Measurements from ENCODE around the gene NUS1. TPM values are rescaled to one million over a fixed set of nuclear protein-coding genes. Genes with fewer than 3 reads are reported as not detected.
"Not testable (repeated sequence)": the region's sequence is repeated elsewhere in the genome, so short reads cannot be mapped to it uniquely, and the experiment has no call there.

Gene NUS1
- total RNA-seq, 4 donors from 2014 or later: 18.4 to 37.1 (median 23.0) TPM

- no peak for ATAC-seq (ENCODE audit: low FRiP score)
- TF ChIP-seq CTCF (IDR thresholded peaks at IDR 0.05): no peak
- DNase-seq (ENCODE audit: low spot score): no peak
Observed at GRCh38 chr6:117681162-117681741, 6.0 kb downstream of the NUS1 start.

DNA sequence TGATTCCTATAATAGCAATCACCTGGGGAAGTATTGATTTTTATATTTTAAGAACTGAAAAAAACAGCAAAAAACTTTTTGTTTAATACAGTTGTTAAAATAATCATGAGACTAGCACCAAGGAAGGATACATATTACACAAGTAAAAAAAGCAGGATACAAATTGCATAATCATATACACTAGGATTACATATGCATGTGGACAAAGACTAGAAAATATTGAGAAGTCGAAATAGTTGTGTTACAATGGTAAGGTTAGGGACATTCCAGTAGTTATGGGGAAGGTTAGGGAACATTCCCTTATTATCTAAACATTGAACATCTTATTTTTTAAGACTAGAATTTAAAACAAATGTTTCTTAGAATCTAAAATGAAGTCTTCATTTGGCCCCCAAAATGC lies 9.5 kb downstream of the NUS1 start:
- DNase-seq (ENCODE audit: low spot score) (no peak), ATAC-seq (ENCODE audit: low FRiP score) (no peak)
- TF ChIP-seq CTCF (IDR thresholded peaks at IDR 0.05): no peak

DNA sequence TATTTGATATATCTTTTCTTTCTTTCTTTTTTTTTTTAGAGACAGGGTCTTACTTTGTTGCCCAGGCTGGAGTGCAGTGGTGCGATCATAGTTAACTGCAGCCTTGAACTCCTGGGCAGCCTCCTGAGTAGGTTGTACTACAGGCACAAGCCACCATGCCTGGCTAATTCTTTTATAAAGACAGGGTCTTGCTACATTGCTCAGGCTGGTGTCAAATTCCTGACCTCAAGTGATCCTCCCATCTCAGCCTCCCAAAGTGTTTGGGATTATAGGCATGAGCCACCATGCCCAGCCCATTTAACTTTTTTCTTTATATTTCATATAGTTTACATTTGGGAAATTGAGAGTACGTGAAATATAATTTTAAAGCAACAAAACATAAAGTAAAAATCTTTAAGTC lies 10.1 kb downstream of the NUS1 start:
- TF ChIP-seq CTCF (IDR thresholded peaks at IDR 0.05): no peak
- DNase-seq (ENCODE audit: low spot score): no peak
- no peak for ATAC-seq (ENCODE audit: low FRiP score)

DNA sequence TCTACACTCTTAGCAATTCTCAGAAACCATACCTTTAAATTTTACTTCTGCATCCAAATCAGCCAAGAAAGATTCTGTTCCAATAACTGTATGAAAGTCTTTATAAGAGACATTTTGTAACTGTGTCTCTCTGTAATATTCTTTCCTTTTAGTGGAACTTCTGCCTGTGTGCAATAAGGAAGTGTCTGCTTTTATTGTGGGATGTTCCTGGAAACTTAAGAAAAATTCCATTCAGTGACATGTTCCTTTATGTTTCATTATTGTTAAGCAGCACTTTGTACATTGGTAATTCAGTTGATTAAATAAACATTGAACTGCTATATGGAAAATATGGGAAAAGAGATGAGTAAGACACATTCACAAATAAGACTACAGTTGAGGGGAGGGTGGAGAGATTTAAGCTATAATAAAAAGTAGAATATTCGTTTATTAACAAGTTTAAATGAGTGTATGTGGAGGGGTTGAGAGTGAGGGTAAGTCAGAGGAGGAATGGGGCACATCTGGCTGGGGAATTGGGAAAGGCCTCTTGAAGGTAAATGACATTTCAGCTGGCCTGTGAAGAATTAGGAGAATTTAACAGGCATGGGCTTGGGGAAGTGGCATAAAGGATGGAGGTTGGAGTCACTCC lies 11.9 kb downstream of the NUS1 start:
- no peak for TF ChIP-seq CTCF (IDR thresholded peaks at IDR 0.05)
- DNase-seq (ENCODE audit: low spot score): no peak
- no peak for ATAC-seq (ENCODE audit: low FRiP score)

- ATAC-seq (ENCODE audit: low FRiP score); DNase-seq (ENCODE audit: low spot score): not testable (repeated sequence)
Observed at GRCh38 chr6:117689584-117689983, 14.3 kb downstream of the NUS1 start.

- DNase-seq (ENCODE audit: low spot score): no peak
- no peak for TF ChIP-seq CTCF (IDR thresholded peaks at IDR 0.05)
- ATAC-seq (ENCODE audit: low FRiP score): no peak
Observed at GRCh38 chr6:117706504-117706903, 31.2 kb downstream of the NUS1 start.

- ATAC-seq (ENCODE audit: low FRiP score); DNase-seq (ENCODE audit: low spot score): not testable (repeated sequence)
Observed at GRCh38 chr6:117706936-117707509, 31.8 kb downstream of the NUS1 start.

GRCh38 chr6:117711369-117711768 lies 36.1 kb downstream of the NUS1 start:
- no peak for TF ChIP-seq CTCF (IDR thresholded peaks at IDR 0.05)
- DNase-seq (ENCODE audit: low spot score) (no peak), ATAC-seq (ENCODE audit: low FRiP score) (no peak)

All from omental fat pad (tissue), 4 donors.